NT2/D1 (cell line): ENCODE results near the gene BCAT1.

ENCODE experiments used
- YY1 ChIP-seq: IDR thresholded peaks from 2 replicates; pipeline ENCODE4 v1.6.1; 2011; ENCODE audit not compliant: insufficient read length, insufficient read depth
- ZNF274 ChIP-seq: IDR thresholded peaks from 2 replicates; pipeline ENCODE4 v1.6.1; 2011; ENCODE audit warnings: mild to moderate bottlenecking, low read depth, low read length

GRCh38 chr12:24991209-24992049 is 42.5 kb upstream of the BCAT1 start:
- TF ChIP-seq YY1 (no peak), ZNF274 (no peak)
